ENCODE results near the gene TXLNG.
A peak's percentile ranks its signal among the peaks of the same experiment; 100 is the strongest.
"Not testable (repeated sequence)": the region's sequence is repeated elsewhere in the genome, so short reads cannot be mapped to it uniquely, and the experiment has no call there.

TXLNG gene

DNA sequence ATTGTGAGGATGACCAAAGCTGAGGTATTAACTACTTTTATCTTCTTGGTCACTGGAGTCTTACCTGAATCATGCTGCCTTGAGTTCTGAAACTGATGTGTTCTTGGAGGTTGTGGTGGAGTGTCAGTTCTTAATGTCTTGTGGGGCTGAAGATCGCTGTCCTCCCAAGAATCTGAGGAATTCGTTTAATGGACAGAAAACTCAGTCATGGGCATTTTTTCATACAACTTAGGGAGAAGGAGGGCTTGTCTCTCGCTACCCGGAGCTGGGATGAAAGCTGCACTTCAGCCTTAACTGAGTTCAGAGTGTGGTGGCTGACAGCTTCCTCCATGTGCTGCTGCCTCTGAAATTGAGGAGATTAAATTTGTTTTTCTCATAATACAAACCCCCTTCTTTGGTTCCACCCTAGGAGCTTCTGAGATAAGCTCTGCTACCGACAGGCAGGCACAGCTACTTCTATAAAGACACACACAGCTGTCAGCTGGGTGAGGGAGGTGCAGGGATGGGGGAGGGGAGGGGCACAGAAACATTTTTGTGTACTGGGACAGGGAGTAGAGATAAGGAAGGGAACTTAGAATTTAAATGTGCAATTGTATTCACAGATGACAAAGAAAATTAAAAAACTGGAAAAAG lies 53.1 kb downstream of the TXLNG start:
- DNase-seq: no peak

DNA sequence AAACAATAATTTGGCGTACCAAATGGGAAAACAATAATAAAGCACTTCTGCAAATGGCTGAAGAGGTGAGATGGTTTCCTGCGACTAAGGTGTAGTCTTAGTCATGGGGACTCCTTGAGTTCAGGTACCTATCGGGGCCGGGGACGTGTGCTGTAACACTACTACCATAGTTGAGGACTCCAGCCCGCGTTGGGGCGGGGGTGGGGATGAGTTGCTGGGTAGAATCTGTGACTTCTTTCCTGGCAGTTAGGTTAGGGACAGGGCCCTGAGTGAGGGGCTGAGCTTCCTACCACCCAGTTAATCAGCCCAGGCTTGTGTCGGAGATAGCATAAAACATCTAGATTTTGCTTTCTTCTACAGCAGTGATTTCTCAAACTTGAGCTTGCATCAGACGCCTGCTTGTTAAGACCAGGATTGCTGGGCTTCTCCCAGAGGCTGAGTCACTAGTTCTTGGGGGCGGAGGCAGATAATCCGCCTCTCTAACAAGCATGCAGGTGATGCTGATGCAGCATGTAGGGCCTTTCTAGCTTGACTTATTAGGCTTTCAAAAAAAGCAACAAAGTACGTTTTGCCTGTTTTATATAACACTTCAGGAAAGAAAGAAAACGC lies 53.7 kb downstream of the TXLNG start:
- DNase-seq: no peak

DNA sequence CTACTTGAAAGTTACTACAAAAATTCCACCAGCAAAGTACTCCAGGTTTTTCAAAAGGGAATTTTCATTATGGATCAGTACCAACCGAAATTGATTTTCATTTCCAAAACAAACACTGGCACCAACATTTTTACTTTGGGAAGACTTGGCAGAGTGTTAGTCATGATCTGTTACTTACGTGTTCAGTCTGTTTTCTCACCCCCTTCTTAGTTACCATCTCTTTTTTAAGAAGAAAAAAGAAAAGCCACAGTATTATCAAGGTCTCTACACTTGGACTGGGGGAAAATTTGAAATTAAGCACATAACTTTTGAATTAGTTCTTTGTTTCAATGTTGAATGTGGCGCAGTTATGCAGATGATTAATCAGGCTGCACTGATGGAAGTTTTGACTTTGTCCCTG lies 56.4 kb downstream of the TXLNG start:
- no peak for DNase-seq

DNA sequence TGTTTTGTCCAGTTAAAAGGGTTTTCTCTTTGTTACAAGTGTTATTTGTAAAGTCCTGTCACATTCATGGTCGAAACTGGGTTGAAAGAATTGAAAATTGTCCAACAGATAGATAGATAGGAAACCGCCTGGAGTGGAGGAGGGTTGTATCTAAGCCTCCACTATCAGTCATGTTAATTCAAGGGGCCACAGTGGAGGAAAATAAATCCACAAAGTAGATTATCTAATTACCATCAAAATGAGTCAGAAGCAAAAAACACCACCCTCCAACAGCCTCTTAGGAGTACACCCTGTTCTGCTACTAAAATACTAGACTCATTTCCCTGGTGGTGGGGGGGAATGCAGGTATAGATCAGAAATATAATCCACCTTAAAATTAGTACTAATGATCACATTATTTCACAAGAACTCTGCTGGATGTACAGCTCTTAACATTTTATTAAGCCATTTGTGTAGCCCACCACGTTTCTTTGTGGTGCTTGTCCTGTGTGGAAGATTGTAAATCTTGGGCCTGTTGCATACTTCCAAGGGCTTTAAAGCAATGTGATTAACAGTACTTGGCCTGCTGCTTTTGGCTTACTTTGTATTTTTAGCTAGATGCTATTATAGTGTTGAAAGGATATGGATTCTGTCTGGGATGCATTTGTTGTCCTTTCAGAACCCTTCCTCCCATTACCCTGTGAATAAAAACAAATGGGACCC lies 57.1 kb downstream of the TXLNG start:
- DNase-seq: no peak

DNA sequence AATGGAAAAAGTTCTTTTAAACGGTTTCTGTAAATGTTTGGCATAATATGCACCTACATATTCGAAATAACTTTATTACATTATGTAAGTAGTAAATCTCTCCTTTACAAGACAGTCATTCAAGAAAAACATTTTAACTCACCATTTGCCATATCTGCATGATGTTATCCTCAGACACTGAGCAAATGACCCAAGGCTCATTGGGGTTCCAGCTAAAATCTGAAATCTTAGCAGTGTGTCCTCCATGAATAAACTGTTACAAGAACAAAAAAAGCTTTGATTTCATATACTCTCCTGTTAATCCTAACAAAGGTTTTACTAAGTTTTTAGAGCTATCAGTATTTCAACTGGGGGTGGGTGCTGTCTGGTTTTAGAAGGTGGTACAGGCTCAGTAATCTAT lies 59.4 kb downstream of the TXLNG start:
- DNase-seq: no peak

DNA sequence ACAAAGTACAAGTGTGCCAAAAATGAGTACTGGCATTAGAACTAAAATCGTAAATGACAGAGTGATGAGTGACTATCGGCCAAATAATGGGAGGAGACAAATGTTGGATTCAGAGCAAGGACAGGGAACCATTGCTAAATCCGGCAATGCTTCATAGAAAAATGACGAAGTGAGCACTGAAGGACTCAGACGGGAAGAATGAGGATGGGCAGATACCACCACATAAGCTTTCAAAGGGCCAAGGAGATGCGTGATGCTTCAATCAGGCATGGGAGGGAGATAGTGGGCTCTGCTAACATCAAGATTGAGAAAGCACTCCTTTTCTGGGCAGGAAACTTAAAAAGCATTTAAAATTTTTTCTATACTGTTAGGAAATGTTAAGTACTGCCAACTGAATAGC lies 62.3 kb downstream of the TXLNG start:
- DNase-seq: no peak

DNA sequence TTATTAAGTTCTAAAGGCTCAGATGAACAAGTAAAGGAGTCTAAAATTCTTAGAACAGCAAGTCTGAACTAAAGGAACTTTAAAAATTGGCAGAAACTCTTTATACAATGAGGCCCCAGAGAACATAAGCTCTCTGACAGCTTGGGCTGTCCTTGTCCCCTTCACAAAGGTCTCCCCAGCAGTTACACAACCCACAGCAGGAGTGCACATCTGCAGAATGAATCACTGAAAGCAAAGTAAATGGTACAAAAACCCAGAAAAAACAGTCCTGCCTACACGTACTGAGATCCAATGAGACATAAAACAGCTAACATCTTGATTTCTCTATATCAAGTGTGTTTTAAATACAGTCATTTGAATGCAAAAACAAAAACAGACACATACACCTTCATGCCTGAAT lies 65.2 kb downstream of the TXLNG start:
- DNase-seq: no peak

DNA sequence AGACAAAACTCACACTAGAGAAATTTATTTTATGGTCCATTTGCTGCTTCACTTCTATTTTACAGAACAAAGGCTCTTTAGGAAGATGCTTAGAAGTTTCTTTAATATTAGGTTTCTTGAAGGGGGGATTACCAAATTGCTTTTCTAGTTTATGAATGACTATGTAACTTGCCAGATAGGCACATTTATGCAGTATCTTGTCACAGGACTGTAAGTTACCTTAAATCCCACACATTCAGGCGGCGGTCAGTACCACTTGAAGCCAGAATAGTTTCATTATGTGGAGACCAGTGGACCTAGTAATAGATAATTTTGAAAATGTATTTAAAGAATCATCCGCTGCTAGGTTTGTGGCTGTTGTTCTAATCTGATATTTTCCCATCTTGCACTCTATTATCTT lies 65.6 kb downstream of the TXLNG start:
- DNase-seq: no peak

DNA sequence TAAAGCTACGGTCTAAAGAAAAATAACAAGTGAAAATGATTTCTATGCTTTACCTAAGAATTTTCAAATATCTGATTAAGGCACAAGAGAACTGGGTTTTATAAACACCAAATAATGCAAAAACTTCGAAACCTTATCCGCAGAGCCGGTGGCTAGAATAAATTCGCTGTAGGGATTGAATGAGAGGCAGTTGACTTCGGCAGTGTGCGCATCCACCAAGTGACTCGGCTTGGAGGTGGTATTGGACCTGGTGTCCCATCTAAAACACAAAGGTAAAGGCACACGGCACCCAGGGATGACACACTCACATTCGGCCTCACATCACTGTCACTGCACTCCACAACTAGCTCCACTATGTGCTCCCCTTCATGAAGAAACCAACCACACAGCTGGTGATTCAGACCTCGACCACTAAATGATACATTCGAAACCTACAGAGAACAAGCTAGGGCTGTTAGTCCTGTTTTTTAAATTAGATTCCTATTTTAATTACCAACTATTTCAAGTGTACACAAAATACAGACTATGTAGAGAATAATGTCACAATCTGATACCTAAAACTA lies 66.4 kb downstream of the TXLNG start:
- no peak for DNase-seq

DNA sequence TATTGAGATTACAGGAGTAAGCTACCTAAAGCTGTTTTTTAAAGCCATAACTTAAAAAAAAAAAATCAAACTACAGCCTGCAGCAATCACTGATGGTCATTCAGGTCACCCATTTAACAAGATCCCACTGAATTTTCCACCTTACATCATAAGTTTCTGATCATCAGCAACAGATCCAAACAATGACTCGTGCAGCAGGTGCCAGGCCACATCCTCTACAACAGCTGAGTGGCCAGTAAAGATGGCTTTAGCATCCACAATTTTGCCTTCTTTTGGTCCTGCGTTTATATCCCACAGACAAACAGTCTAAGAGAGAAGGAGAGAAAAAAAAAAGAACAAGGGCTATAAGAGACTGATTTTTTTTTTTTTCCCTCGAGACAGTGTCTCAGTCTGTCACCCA lies 67.3 kb downstream of the TXLNG start:
- no peak for DNase-seq

DNA sequence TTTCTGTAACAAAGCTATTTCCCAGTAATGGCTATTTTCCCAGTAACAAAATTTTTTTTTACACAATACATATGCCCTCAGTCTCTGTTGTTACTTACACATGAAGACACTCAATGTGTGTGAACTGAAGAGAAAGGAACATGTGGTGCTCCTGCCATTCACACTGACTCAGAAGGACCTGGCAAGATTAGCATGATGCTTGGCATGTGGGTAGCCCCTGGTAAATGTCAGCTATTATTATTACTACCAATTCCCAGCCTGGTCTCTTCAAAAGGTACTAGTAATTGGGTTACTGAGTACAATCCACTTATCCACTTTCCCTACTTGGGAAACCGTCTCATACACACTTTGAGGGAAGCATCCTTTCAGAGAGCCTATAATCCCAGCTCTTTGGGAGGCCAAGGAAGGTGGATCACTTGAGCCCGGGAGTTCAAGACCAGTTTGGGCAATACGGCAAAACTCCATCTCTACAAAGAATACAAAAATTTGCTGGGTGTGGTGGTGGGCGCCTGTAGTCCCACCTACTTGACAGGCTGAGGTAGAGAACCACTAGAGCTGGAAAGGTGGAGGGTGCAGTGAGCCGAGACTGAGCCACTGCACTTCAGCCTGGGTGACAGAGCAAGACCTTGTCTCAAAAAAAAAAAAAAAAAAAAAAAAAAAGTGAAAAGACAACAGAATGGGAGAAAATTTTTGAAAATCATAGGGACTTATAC lies 69.3 kb downstream of the TXLNG start:
- DNase-seq: no peak

DNA sequence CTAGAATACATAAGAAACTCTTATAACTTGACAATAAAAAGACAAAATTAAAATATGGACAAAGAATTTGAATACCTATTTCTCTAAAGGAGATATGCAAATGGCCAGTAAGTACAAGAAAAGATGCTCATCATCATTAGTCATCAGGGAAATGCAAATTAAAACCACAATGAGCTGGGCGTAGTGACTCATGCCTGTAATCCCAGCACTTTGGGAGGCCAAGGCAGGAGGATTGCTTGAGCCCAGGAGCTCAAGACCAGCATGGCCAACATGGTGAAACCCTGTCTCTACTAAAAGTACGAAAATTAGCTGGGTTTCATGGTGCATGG lies 69.8 kb downstream of the TXLNG start:
- not testable (repeated sequence) for DNase-seq

DNA sequence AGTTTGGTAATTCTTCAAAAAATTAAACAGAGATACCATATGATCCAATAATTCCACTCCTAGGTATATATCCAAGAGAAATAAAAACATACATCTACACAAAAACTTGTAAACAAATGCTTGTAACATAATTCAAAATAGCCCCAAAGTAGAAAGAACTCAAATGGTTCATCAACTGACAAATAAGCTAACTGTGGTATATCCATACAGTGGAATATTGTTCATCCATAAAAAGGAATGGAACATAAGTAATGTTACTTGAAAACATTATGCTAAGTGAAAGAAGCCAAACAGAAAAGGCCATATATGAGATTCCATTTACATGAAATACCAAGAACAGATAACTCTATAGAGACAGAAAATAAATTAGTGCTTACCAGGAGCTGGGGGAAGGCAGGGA lies 70.5 kb downstream of the TXLNG start:
- no peak for DNase-seq

DNA sequence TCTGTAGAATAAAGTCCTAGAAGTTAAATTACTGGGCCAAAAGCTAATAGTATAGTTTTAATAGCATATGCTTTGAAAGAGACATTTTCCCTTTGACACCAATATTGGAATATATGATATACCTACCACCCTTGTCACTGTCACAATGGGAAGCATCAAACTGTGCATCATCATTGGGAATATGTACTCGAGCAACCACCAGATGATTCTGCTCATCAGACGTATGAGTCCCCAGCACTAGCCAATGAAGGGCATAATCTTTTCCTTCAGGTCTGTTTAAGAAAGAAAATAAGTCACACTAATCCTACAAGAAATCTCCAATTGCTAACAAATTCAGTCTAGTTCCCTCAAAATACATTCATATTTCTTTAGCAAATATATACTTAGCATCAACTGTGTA lies 76.6 kb downstream of the TXLNG start:
- DNase-seq: no peak

DNA sequence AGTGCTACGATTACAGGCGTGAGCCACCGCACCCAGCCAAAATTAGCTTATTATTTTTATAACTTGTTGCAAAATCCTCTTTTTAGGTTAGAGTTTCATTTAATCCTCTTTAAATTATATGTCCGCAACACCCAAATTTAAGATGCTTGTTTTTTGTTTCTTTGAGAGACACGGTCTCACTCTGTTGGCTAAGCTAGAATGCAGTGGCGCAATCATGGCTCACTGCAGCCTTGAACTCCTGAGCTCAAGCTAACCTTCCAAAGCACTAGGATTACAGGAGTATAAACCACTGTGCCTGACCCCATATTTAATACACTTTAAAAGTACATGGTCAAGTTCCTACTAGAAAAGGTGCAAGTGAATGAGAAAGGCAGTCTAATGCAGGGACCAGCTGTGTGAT lies 81.7 kb downstream of the TXLNG start:
- no peak for DNase-seq

DNA sequence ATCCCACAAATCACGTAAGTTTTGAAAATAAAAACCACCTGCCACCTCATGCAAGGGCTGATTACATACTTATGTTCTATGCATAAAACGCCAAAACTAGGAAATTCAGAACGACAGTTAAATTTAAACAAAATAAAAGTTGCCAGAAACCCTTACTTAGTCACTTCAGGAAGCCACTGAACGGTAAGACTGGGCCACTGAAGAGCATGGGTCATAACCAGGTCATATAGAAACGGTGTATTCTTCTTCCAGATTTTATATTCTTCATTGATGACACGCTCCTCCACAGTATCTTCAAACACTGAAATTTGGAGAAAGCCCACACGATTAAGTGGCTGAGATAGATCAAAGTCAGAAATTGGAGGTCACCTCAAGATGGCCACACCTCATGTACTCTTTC lies 82.7 kb downstream of the TXLNG start:
- DNase-seq: no peak

DNA sequence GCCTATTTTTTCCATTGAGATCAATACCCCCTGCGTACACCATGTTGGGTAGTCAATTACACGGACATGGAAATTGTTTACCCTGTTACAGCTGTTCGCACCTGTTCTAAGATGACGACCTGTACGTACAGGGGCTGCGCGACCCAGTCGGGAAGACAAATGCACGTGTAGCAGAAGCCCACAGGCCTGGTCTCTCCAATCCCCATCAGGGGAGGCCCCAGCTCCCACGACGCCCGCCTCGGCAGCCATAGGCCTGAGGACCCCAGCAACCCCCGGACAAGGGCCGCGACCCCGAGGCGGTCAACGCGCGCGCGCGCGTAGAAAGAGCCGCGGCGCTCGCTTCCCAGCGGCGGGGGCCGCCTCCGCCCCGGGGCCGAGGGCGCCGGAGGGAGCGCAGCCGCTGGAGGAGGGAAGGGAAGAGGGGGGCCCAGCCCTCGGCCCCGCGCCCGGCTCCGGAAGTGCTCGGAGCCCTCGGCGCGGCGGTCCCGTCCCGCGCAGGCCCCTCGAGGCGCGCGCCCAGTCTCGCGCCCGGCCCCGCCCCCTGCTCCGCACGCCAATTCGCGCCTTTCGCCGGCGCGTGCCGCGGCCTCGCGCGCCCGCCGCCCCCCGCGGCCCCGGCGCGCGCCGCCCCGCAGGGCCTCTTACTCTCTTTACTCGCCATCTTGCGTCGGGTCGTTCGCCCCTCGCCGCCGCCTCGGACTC lies 83.3 kb downstream of the TXLNG start:
- peak; percentile 21 for DNase-seq

DNA sequence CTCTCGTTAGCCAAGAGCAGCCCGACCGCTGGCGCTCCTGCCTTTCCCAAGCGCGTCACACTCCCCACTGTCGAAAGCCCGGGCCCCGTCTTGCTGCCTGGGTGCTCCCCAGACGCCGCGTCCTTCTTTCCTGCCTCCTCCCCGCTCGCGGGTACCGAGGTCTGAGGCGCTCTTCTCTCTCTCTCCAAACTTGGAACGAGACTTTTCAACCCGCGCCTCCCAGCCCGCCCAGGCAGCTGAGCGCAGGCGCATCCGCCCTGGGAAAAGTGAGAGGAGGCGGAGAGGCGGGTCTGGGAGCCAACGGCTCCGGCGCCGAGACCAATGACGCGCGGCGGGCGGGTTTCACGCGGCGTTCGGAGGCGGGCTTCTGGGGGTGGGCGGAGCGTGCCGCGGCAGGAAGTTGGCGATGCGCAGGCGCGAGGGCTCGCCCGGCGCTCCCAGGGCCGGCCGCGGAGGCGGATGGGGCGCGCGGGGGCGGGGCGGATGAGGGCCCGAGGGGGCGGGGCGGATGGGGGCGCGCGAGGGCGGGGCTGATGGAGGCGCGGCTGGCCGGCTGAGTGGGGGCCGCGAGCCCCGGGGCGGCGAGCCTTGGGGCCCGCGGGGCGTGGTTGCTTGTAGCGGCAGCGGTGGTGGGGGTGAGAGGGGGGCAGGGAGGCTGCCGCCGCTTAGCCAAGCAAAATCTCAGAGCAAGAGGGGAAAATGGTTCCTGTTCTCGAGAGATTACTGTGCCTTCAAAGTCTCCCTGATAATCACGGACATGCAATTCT lies 84.0 kb downstream of the TXLNG start, which contains the start of gene RBBP7:
TSS of gene RBBP7 (minus strand) at position 268 of the 767 bp plus-strand sequence. CDS start 309 bp downstream, outside the sequence.
- DNase-seq: peak; percentile 92

DNA sequence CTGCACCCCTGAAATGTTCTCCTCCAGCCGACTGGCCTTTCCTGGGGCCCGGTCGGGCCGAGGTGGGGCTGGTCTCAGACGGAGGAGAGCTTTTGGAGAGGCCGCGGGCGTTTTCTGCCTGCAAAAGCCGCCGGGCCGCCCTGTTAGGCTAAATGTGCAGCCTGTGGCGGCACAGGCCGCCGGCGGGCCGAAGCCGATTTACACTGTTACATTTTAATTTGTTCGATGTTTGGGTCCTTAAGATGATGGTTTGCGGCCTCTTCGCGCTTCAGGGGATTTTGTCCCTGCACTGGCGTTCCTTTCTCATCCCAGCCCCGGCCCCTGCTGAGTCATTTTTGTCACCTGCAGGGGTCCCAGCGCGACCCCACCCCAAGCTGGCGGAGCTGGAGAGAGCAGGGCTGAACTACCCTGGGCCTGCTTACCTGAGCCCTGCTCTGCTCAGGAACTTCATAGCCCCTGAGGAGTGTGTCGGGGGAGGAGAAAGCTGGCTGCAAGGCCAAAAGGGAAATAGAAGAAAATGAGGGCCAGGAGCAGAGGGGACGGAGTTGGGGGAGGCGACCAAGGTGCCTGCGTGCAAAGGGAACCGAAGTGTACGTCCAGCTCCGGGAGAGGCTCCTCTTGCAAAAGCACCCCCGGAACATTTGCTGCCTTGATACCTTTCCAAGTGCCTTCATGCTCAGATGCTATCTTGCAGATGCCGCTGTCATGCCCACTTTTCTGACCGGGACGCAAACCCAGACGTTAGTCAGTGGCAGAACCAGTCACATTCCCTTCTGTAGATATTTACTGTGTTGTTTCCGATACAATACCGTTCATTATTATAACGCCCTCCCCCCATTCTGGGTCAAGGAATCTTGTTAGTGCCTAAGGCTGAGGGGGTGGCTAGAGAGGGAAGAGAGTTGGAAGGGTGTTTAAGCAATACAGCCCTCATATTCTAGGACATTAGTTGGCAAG lies 84.9 kb downstream of the TXLNG start:
- no peak for DNase-seq

DNA sequence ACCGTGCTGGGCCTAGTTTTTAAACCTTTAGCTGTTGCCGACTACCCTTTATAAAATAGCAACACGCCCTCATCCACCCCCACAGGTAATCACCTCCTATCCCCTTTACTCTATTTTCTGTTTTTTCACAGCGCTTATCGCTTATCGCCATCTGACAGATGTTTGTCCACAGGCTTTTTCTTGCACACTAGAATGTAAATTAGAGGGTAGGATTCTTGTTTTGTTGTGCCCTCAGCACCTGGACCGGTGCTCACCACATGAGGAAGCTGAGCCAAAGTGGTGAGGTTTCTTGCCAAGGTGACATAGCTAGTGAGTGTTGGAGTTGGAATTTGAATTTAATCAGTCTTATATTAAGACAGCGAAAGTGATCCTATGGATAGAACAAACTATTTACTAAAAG lies 86.8 kb downstream of the TXLNG start:
- DNase-seq: no peak

All from 8988T (cell line).